ENCODE data around the gene ARAF. TPM values are rescaled to one million over a fixed set of nuclear protein-coding genes. Genes with fewer than 3 reads are reported as not detected.
A peak's percentile ranks its signal among the peaks of the same experiment; 100 is the strongest.

ARAF gene
- total RNA-seq, 1 donor from 2014 or later = 44.0 TPM

GRCh38 chrX:47614618-47615017 is 53.6 kb downstream of the ARAF start:
- no peaks in the 10 kb centered on the region for H3K36me3 ChIP-seq (ENCODE audit: insufficient read depth, low read length)
- Mint-ChIP-seq H3K4me3 (ENCODE audit: unreplicated experiment) (no peak overlapping the region), H3K27me3 (ENCODE audit: low read depth, unreplicated experiment) (peaks cover 16% of the 10 kb centered on the region), H3K27ac (ENCODE audit: unreplicated experiment) (no peak overlapping the region), H3K36me3 (ENCODE audit: low read depth, unreplicated experiment) (no peaks in the 10 kb centered on the region), H3K4me1 (ENCODE audit: low read depth, unreplicated experiment) (no peaks in the 10 kb centered on the region), H3K9me3 (ENCODE audit: unreplicated experiment) (peaks cover 2% of the 10 kb centered on the region)
- no peaks in the 10 kb centered on the region for H3K9me3 ChIP-seq (ENCODE audit: insufficient read depth, low read depth, low read length)
- no peak overlapping the region for H3K27ac ChIP-seq (ENCODE audit: low read depth, low read length)
- H3K27me3 ChIP-seq (ENCODE audit: insufficient read depth, low read length) = no peaks in the 10 kb centered on the region
- FAIRE-seq (no peak), DNase-seq (ENCODE audit: low read depth) (no peak)
- no peak overlapping the region for H2AFZ ChIP-seq (ENCODE audit: low read depth, low read length)
- H4K20me1 ChIP-seq (ENCODE audit: insufficient read depth, low read length) = no peaks in the 10 kb centered on the region
- H3K79me2 ChIP-seq (ENCODE audit: insufficient read depth, low read length) = no peaks in the 10 kb centered on the region
- H3K4me2 ChIP-seq (ENCODE audit: low read length) = no peak overlapping the region
- H3K9ac ChIP-seq (ENCODE audit: low read length) = no peak overlapping the region
- H3K4me3 ChIP-seq (ENCODE audit: insufficient read depth, low read depth, low read length) = no peak overlapping the region
- TF ChIP-seq CTCF (IDR thresholded peaks at IDR 0.05; ENCODE audit: insufficient read depth, low read depth, low read length) (no peak), EZH2 (IDR thresholded peaks at IDR 0.05; ENCODE audit: insufficient read depth, low read length) (no peak)
- H3K4me1 ChIP-seq (ENCODE audit: insufficient read depth, low read length) = no peaks in the 10 kb centered on the region

- no peaks in the 10 kb centered on the region for H3K4me1 ChIP-seq (ENCODE audit: insufficient read depth, low read length)
- peaks cover 22% of the 10 kb centered on the region for H3K27me3 Mint-ChIP-seq (ENCODE audit: low read depth, unreplicated experiment)
- DNase-seq (ENCODE audit: low read depth) = no peak
- H3K27me3 ChIP-seq (ENCODE audit: insufficient read depth, low read length) = no peaks in the 10 kb centered on the region
- no peak for TF ChIP-seq EZH2 (IDR thresholded peaks at IDR 0.05; ENCODE audit: insufficient read depth, low read length)
- no peak for TF ChIP-seq CTCF (IDR thresholded peaks at IDR 0.05; ENCODE audit: insufficient read depth, low read depth, low read length)
- no peak overlapping the region for H2AFZ ChIP-seq (ENCODE audit: low read depth, low read length)
- H3K4me2 ChIP-seq (ENCODE audit: low read length) = peak overlapping the region; percentile 75
- H3K9me3 Mint-ChIP-seq (ENCODE audit: unreplicated experiment) = no peaks in the 10 kb centered on the region
- no peaks in the 10 kb centered on the region for H4K20me1 ChIP-seq (ENCODE audit: insufficient read depth, low read length)
- no peaks in the 10 kb centered on the region for H3K4me1 Mint-ChIP-seq (ENCODE audit: low read depth, unreplicated experiment)
- H3K27ac Mint-ChIP-seq (ENCODE audit: unreplicated experiment) = no peak overlapping the region
- H3K27ac ChIP-seq (ENCODE audit: low read depth, low read length) = no peak overlapping the region
- no peaks in the 10 kb centered on the region for H3K79me2 ChIP-seq (ENCODE audit: insufficient read depth, low read length)
- peak overlapping the region; percentile 33 for H3K4me3 ChIP-seq (ENCODE audit: insufficient read depth, low read depth, low read length)
- peak overlapping the region; percentile 77 for H3K4me3 Mint-ChIP-seq (ENCODE audit: unreplicated experiment)
- H3K36me3 ChIP-seq (ENCODE audit: insufficient read depth, low read length) = no peaks in the 10 kb centered on the region
- no peaks in the 10 kb centered on the region for H3K9me3 ChIP-seq (ENCODE audit: insufficient read depth, low read depth, low read length)
- no peak for FAIRE-seq
- H3K36me3 Mint-ChIP-seq (ENCODE audit: low read depth, unreplicated experiment) = no peaks in the 10 kb centered on the region
- no peak overlapping the region for H3K9ac ChIP-seq (ENCODE audit: low read length)
These were observed 58.0 kb downstream of the ARAF start for GRCh38 chrX:47618923-47619485.

- Mint-ChIP-seq H3K27ac (ENCODE audit: unreplicated experiment) (no peak within 1 kb of the TSS), H3K27me3 (ENCODE audit: low read depth, unreplicated experiment) (peaks cover 22% of the 10 kb centered on the region), H3K4me3 (ENCODE audit: unreplicated experiment) (peak within 1 kb of the TSS; percentile 77), H3K36me3 (ENCODE audit: low read depth, unreplicated experiment) (no peaks in the 10 kb centered on the region), H3K9me3 (ENCODE audit: unreplicated experiment) (no peaks in the 10 kb centered on the region), H3K4me1 (ENCODE audit: low read depth, unreplicated experiment) (no peaks in the 10 kb centered on the region)
- Histone ChIP-seq H3K9ac (ENCODE audit: low read length) (no peak within 1 kb of the TSS), H3K9me3 (ENCODE audit: insufficient read depth, low read depth, low read length) (no peaks in the 10 kb centered on the region), H3K4me1 (ENCODE audit: insufficient read depth, low read length) (no peaks in the 10 kb centered on the region), H3K27me3 (ENCODE audit: insufficient read depth, low read length) (no peaks in the 10 kb centered on the region), H3K36me3 (ENCODE audit: insufficient read depth, low read length) (no peaks in the 10 kb centered on the region), H4K20me1 (ENCODE audit: insufficient read depth, low read length) (no peaks in the 10 kb centered on the region), H3K79me2 (ENCODE audit: insufficient read depth, low read length) (no peaks in the 10 kb centered on the region), H3K4me3 (ENCODE audit: insufficient read depth, low read depth, low read length) (peak within 1 kb of the TSS; percentile 33), H2AFZ (ENCODE audit: low read depth, low read length) (no peak within 1 kb of the TSS), H3K27ac (ENCODE audit: low read depth, low read length) (no peak within 1 kb of the TSS), H3K4me2 (ENCODE audit: low read length) (peak within 1 kb of the TSS; percentile 75)
- no peak for FAIRE-seq
- DNase-seq (ENCODE audit: low read depth) = peak; percentile 56
- TF ChIP-seq EZH2 (IDR thresholded peaks at IDR 0.05; ENCODE audit: insufficient read depth, low read length) (no peak), CTCF (IDR thresholded peaks at IDR 0.05; ENCODE audit: insufficient read depth, low read depth, low read length) (no peak)
These were observed 58.7 kb downstream of the ARAF start, which contains the start of gene SYN1 for GRCh38 chrX:47619486-47620302. Gene SYN1, minus strand, starts transcription at chrX:47619857. Its CDS starts 129 bp downstream, at chrX:47619728.

Measured in astrocyte (in vitro differentiated cells and primary cell).